Measurements from ENCODE around the gene SOBP.

SOBP gene, protein sequence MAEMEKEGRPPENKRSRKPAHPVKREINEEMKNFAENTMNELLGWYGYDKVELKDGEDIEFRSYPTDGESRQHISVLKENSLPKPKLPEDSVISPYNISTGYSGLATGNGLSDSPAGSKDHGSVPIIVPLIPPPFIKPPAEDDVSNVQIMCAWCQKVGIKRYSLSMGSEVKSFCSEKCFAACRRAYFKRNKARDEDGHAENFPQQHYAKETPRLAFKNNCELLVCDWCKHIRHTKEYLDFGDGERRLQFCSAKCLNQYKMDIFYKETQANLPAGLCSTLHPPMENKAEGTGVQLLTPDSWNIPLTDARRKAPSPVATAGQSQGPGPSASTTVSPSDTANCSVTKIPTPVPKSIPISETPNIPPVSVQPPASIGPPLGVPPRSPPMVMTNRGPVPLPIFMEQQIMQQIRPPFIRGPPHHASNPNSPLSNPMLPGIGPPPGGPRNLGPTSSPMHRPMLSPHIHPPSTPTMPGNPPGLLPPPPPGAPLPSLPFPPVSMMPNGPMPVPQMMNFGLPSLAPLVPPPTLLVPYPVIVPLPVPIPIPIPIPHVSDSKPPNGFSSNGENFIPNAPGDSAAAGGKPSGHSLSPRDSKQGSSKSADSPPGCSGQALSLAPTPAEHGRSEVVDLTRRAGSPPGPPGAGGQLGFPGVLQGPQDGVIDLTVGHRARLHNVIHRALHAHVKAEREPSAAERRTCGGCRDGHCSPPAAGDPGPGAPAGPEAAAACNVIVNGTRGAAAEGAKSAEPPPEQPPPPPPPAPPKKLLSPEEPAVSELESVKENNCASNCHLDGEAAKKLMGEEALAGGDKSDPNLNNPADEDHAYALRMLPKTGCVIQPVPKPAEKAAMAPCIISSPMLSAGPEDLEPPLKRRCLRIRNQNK

DNA sequence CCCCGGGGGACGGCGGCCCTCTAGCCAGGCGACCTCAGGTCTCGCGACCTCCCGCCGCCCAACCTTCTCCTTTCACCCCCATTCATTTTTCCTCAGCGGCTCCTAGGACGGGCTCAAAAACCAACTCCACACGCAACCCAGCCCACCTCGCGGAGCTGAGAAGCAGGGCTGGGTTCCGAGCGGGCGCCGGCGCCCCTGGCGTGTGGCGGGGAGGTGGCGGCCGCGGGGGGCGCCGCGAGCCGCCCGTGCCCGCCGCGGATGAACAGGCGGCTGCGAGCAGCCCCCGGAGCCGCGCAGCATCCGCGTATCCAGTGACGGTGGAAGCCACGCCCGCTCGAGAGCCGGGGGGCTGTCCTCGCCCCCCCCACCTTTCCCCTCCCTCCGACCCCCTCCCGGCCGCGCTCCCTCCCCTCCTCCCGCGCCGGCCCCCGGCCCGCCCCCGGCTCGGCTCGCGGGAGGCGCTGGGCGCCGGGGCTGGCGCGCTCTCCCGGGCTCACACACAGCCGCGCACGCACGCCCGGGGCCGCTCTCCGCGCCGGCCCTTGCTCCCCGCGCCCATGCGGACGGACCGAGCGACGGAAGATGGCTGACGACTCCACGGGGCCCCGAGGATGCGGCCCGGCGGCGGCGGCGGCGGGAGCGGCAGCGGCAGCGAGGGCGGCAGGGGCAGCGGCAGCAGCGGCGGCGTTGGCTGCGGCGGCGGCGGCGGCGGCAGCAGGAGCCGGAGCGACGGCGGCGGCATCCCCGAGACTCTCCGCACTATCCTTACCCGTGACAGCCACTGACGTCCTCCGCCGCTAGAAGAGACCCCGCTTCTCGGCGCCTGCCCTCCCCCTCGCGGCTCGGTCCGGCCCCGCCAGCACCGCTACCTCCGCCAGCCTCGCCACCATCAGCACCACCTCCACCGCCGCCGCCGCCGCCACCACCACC lies at the start of gene SOBP:
Gene SOBP (plus strand): TSS at position 482 of the 930 bp plus-strand sequence. CDS start 500 bp downstream, outside the sequence.
- peak within 1 kb of the TSS; percentile 85 for H3K4me3 ChIP-seq (ENCODE audit: low read length)
- WGBS (ENCODE audit: insufficient coverage, insufficient read length), result no CpG with 5 or more reads among the region's 130 CpGs
- no peaks in the 10 kb centered on the region for H3K36me3 ChIP-seq (ENCODE audit: control insufficient read depth, insufficient read depth, low read length)
- no peaks in the 10 kb centered on the region for H3K9me3 ChIP-seq (ENCODE audit: control insufficient read depth, insufficient read depth, low read length)
- peaks cover 19% of the 10 kb centered on the region; the same call in 1 of the 2 replicates for H3K27me3 ChIP-seq (ENCODE audit: control insufficient read depth, insufficient read depth, low read length)
- DNase-seq (ENCODE audit: low read depth, low spot score), result no peak
- no peak within 1 kb of the TSS for H3K27ac ChIP-seq (ENCODE audit: low read length)
- H3K4me1 ChIP-seq (ENCODE audit: control insufficient read depth, insufficient read depth, low read length), result peaks cover 2% of the 10 kb centered on the region; the same call in 1 of the 2 replicates

DNA sequence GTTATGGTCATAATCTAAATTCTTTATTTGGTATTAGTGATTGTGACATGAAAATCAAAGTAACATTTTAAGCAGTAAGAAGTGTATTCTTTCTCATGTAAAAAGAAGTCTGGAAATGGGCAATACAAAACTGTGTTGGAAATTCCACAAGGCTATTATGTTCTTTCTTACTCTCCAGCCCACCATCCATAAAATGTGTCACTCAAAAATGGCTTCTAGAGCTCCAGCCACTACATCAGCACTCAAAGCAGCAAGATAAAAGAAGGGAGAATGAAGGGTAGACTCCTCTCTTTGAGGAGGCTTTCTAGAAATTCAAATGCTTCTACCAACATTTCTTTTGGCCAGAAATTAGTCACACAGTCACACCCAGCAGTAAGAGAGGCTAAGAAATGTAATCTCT lies 49.0 kb upstream of the SOBP start:
- no peaks in the 10 kb centered on the region for H3K9me3 ChIP-seq (ENCODE audit: control insufficient read depth, insufficient read depth, low read length)
- no peaks in the 10 kb centered on the region for H3K36me3 ChIP-seq (ENCODE audit: control insufficient read depth, insufficient read depth, low read length)
- H3K27ac ChIP-seq (ENCODE audit: low read length), result no peak overlapping the region
- no peak for DNase-seq (ENCODE audit: low read depth, low spot score)
- no peaks in the 10 kb centered on the region for H3K4me1 ChIP-seq (ENCODE audit: control insufficient read depth, insufficient read depth, low read length)
- H3K4me3 ChIP-seq (ENCODE audit: low read length), result no peak overlapping the region
- H3K27me3 ChIP-seq (ENCODE audit: control insufficient read depth, insufficient read depth, low read length), result no peaks in the 10 kb centered on the region

DNA sequence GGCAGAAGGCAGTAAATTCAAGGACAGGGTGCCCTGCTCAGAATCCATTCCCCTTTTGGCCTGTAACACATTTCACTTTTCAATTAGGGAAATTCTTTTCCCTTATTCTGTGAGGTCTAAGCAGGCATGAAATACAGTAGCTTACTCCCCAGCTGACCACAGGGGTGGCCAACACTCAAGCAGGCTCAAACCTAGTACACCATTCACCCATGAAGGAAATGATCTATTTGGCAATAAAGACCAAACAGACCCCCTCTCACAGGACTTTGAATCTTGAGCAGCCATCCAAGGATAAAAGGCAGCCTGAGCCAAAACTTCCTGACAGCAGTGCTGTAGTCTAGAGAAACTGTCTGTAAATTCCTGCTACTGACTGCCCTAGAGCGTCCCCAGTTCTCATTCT lies 48.2 kb upstream of the SOBP start:
- Histone ChIP-seq H3K36me3 (ENCODE audit: control insufficient read depth, insufficient read depth, low read length) (no peaks in the 10 kb centered on the region), H3K9me3 (ENCODE audit: control insufficient read depth, insufficient read depth, low read length) (no peaks in the 10 kb centered on the region), H3K27ac (ENCODE audit: low read length) (no peak overlapping the region), H3K4me3 (ENCODE audit: low read length) (no peak overlapping the region), H3K27me3 (ENCODE audit: control insufficient read depth, insufficient read depth, low read length) (no peaks in the 10 kb centered on the region), H3K4me1 (ENCODE audit: control insufficient read depth, insufficient read depth, low read length) (no peaks in the 10 kb centered on the region)
- no CpG with 5 or more reads among the region's 1 CpG for WGBS (ENCODE audit: insufficient coverage, insufficient read length)
- DNase-seq (ENCODE audit: low read depth, low spot score), result no peak

DNA sequence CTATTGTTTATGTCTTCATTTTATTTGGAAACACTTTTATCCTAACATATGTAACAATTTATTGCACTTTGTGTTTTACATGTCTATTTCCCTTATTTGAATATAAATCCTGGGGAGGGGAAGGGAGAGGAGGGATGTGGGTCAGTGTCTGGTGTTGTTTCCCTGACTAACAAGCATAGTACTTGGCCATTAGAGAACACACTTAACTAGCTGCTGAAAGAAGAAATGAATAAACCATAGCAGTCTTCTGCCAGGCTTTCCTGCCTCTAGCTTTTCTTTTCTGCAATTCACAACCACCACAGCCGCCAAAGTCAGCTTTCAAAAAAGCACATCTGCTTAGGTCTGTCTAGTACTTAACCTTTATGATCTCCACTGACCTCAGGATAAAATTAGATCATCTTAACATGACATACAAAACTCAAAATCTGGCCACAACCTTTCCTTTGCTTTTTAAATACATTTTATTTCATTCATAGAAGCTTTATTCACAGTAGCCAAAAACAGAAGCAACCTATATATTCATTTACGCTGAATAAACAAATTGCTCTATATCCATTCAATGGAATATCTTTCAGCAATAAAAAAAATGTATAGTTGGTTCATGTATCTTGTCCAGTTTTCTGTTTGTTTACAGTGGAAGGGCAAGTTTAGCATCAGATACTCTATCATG lies 46.8 kb upstream of the SOBP start:
- Histone ChIP-seq H3K9me3 (ENCODE audit: control insufficient read depth, insufficient read depth, low read length) (no peaks in the 10 kb centered on the region; the same call in 1 of the 2 replicates), H3K27ac (ENCODE audit: low read length) (no peak overlapping the region), H3K27me3 (ENCODE audit: control insufficient read depth, insufficient read depth, low read length) (no peaks in the 10 kb centered on the region), H3K4me1 (ENCODE audit: control insufficient read depth, insufficient read depth, low read length) (no peaks in the 10 kb centered on the region), H3K36me3 (ENCODE audit: control insufficient read depth, insufficient read depth, low read length) (no peaks in the 10 kb centered on the region), H3K4me3 (ENCODE audit: low read length) (no peak overlapping the region)
- DNase-seq (ENCODE audit: low read depth, low spot score), result no peak
- no CpG with 5 or more reads among the region's 2 CpGs for WGBS (ENCODE audit: insufficient coverage, insufficient read length)

DNA sequence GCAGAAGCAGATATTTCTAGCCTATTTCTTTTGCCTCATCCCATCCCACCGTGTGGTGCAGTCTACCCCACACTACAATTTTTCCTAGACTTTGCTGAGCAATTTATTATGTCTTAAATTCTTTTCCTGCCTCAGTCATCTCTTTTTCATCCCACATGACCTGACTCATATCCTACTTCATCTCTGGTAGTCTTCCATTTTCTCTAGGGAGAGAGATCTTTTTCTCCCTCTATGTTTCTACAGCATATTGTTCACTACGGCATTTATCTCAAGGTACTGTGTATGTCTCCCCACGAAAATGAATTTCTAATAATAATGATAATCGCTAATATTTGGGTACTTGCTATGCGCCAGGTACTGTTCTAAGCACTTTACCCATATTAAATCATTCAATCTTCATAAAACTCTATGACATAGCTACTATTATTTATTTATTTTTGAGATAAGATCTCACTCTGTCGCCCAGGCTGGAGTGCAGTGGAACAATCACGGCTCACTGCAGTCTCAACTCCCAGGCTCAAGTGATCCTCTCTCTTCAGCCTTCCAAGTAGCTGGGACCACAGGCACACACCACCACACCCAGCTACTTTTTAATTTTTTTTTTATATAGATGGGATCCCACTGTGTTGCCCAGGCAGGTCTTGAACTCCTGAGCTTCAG lies 46.2 kb upstream of the SOBP start:
- no peak overlapping the region for H3K4me3 ChIP-seq (ENCODE audit: low read length)
- H3K27me3 ChIP-seq (ENCODE audit: control insufficient read depth, insufficient read depth, low read length), result no peaks in the 10 kb centered on the region
- H3K36me3 ChIP-seq (ENCODE audit: control insufficient read depth, insufficient read depth, low read length), result no peaks in the 10 kb centered on the region
- H3K27ac ChIP-seq (ENCODE audit: low read length), result no peak overlapping the region
- H3K4me1 ChIP-seq (ENCODE audit: control insufficient read depth, insufficient read depth, low read length), result no peaks in the 10 kb centered on the region
- no peak for DNase-seq (ENCODE audit: low read depth, low spot score)
- no CpG with 5 or more reads among the region's 7 CpGs for WGBS (ENCODE audit: insufficient coverage, insufficient read length)
- no peaks in the 10 kb centered on the region; the same call in 1 of the 2 replicates for H3K9me3 ChIP-seq (ENCODE audit: control insufficient read depth, insufficient read depth, low read length)

DNA sequence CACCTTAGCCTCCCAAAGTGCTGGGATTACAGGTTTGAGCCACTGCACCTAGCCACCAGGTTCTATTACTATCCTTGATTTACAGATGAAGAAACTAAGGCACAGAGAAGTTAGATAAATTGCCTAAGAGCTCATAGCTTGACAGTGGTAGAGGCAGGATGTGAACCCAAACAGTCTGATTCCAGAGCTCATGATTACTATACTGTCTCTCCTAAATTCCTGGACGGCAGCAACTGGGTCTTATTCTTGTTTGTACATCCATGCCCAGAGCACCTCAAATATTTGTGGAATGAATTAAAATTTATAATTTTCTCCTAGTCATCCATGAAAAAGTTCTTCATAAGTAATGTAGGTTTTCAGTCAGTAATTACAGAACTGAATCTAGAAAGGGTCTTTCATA lies 45.6 kb upstream of the SOBP start:
- Histone ChIP-seq H3K36me3 (ENCODE audit: control insufficient read depth, insufficient read depth, low read length) (no peaks in the 10 kb centered on the region), H3K27me3 (ENCODE audit: control insufficient read depth, insufficient read depth, low read length) (no peaks in the 10 kb centered on the region), H3K4me1 (ENCODE audit: control insufficient read depth, insufficient read depth, low read length) (no peaks in the 10 kb centered on the region), H3K4me3 (ENCODE audit: low read length) (no peak overlapping the region), H3K27ac (ENCODE audit: low read length) (no peak overlapping the region), H3K9me3 (ENCODE audit: control insufficient read depth, insufficient read depth, low read length) (no peaks in the 10 kb centered on the region; the same call in 1 of the 2 replicates)
- no CpG with 5 or more reads among the region's 1 CpG for WGBS (ENCODE audit: insufficient coverage, insufficient read length)
- no peak for DNase-seq (ENCODE audit: low read depth, low spot score)

DNA sequence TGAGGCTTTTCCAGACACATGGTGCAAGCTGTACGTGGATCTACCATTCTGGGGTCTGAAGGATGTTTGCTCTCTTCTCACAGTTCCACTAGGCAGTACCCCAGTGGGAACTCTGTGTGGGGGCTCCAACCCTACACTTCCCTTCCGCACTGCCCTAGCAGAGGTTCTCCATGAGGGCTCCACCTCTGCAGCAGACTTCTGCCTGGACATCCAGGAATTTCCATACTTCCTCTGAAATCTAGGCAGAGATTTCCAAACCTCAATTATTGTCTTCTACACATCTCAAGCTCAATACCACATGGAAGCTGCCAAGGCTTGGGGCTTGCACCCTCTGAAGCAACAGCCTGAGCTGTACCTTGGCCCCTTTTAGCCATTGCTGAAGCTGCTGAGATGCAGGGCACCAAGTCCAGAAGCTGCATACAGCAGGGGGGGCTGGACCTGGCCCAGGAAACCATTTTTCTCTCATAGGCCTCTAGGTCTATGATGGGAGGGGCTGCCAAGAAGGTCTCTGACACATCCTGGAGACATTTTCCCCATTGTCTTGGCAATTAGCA lies 42.2 kb upstream of the SOBP start:
- no peaks in the 10 kb centered on the region; the same call in 1 of the 2 replicates for H3K9me3 ChIP-seq (ENCODE audit: control insufficient read depth, insufficient read depth, low read length)
- no peak for DNase-seq (ENCODE audit: low read depth, low spot score)
- H3K27me3 ChIP-seq (ENCODE audit: control insufficient read depth, insufficient read depth, low read length), result no peaks in the 10 kb centered on the region
- WGBS (ENCODE audit: insufficient coverage, insufficient read length), result no CpG with 5 or more reads among the region's 2 CpGs
- H3K4me3 ChIP-seq (ENCODE audit: low read length), result no peak overlapping the region
- H3K4me1 ChIP-seq (ENCODE audit: control insufficient read depth, insufficient read depth, low read length), result no peaks in the 10 kb centered on the region
- H3K27ac ChIP-seq (ENCODE audit: low read length), result no peak overlapping the region
- H3K36me3 ChIP-seq (ENCODE audit: control insufficient read depth, insufficient read depth, low read length), result no peaks in the 10 kb centered on the region

DNA sequence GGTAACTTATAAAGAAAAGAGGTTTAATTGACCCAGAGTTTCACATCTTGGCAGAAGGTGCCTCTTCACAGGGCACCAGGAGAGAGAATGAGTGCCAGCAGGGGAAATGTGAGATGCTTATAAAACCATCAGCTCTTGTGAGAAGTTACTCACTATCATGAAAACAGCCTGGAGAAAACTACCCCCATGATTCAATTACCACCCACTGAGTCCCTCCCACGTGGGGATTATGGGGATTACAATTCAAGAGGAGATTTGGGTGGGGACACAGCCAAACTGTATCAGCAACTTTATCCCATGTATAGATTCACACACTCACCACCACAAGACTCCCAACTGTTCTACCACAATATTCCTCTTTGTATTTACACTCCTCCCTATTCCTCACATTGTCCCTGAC lies 41.1 kb upstream of the SOBP start:
- Histone ChIP-seq H3K4me1 (ENCODE audit: control insufficient read depth, insufficient read depth, low read length) (no peaks in the 10 kb centered on the region), H3K36me3 (ENCODE audit: control insufficient read depth, insufficient read depth, low read length) (no peaks in the 10 kb centered on the region), H3K27me3 (ENCODE audit: control insufficient read depth, insufficient read depth, low read length) (no peaks in the 10 kb centered on the region), H3K4me3 (ENCODE audit: low read length) (no peak overlapping the region), H3K27ac (ENCODE audit: low read length) (no peak overlapping the region), H3K9me3 (ENCODE audit: control insufficient read depth, insufficient read depth, low read length) (no peaks in the 10 kb centered on the region; the same call in 1 of the 2 replicates)
- whole genome bisulfite sequencing (ENCODE audit: insufficient coverage, insufficient read length), result no CpG with 5 or more reads among the region's 1 CpG
- DNase-seq (ENCODE audit: low read depth, low spot score), result no peak

DNA sequence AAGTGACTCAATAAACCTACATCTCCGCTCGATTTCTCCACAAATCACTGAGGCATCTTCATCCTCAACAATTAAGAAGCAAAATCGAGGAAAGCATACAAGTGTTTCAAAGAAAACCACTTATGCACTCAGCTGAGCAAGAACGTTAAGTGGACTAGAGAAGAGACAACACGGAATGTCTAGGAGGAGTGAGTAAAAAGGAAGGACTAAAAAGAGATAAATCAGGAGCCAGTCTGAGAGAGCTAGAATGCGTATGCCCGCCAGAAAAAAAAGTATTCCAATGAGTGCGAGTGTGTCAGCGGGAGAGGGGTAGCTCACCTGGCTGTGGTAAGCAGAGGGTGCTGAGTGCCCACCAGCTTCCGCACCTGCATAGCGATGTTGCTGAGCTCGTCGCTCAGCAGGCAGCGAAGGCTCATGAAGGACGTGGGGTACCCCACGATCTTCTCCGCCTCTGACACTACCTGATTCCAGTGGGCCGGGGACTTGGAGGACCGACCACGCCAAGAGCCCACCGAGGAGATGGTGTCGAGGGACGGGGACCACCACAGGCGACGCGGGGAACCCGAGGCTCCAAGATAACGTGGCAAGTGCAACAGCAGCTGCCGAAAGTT lies 31.1 kb upstream of the SOBP start:
- no CpG with 5 or more reads among the region's 29 CpGs for WGBS (ENCODE audit: insufficient coverage, insufficient read length)
- DNase-seq (ENCODE audit: low read depth, low spot score), result no peak

More for the DNA sequence above, 31.1 kb upstream of the SOBP start:
- Histone ChIP-seq H3K27me3 (ENCODE audit: control insufficient read depth, insufficient read depth, low read length) (no peaks in the 10 kb centered on the region), H3K36me3 (ENCODE audit: control insufficient read depth, insufficient read depth, low read length) (no peaks in the 10 kb centered on the region), H3K9me3 (ENCODE audit: control insufficient read depth, insufficient read depth, low read length) (no peaks in the 10 kb centered on the region), H3K4me1 (ENCODE audit: control insufficient read depth, insufficient read depth, low read length) (no peaks in the 10 kb centered on the region), H3K4me3 (ENCODE audit: low read length) (peak overlapping the region; percentile 88), H3K27ac (ENCODE audit: low read length) (no peak overlapping the region)

All from iPS DF 6.9 (cell line).